ENCODE data around the gene BLACAT1.

BLACAT1 gene

GRCh38 chr1:205443585-205444299, 12.1 kb downstream of the BLACAT1 start:
- FAIRE-seq (no peak), DNase-seq (ENCODE audit: insufficient read length, low spot score) (no peak)
- TF ChIP-seq POU2F2 (IDR thresholded peaks at IDR 0.05; ENCODE audit: low read depth, low read length) (no peak), POLR2AphosphoS5 (IDR thresholded peaks at IDR 0.05; ENCODE audit: low read depth, low read length) (no peak), POLR2A (IDR thresholded peaks at IDR 0.05; ENCODE audit: low read depth, low read length) (no peak), SPI1 (IDR thresholded peaks at IDR 0.05; ENCODE audit: low read depth, low read length) (no peak), TAF1 (IDR thresholded peaks at IDR 0.05; ENCODE audit: low read depth, low read length) (no peak), PAX5 (IDR thresholded peaks at IDR 0.05; ENCODE audit: insufficient read depth, low read length, severe bottlenecking) (no peak)

GRCh38 chr1:205442051-205442725, 13.7 kb downstream of the BLACAT1 start:
- DNase-seq (ENCODE audit: insufficient read length, low spot score) (no peak), FAIRE-seq (no peak)
- TF ChIP-seq SPI1 (IDR thresholded peaks at IDR 0.05; ENCODE audit: low read depth, low read length) (no peak), POLR2A (IDR thresholded peaks at IDR 0.05; ENCODE audit: low read depth, low read length) (no peak), PAX5 (IDR thresholded peaks at IDR 0.05; ENCODE audit: insufficient read depth, low read length, severe bottlenecking) (no peak), POU2F2 (IDR thresholded peaks at IDR 0.05; ENCODE audit: low read depth, low read length) (no peak), POLR2AphosphoS5 (IDR thresholded peaks at IDR 0.05; ENCODE audit: low read depth, low read length) (no peak), TAF1 (IDR thresholded peaks at IDR 0.05; ENCODE audit: low read depth, low read length) (no peak)

GRCh38 chr1:205441716-205442050, 14.2 kb downstream of the BLACAT1 start:
- DNase-seq (ENCODE audit: insufficient read length, low spot score) = no peak
- FAIRE-seq = no peak
- TF ChIP-seq POLR2A (IDR thresholded peaks at IDR 0.05; ENCODE audit: low read depth, low read length) (no peak), PAX5 (IDR thresholded peaks at IDR 0.05; ENCODE audit: insufficient read depth, low read length, severe bottlenecking) (no peak), TAF1 (IDR thresholded peaks at IDR 0.05; ENCODE audit: low read depth, low read length) (no peak), POLR2AphosphoS5 (IDR thresholded peaks at IDR 0.05; ENCODE audit: low read depth, low read length) (no peak), POU2F2 (IDR thresholded peaks at IDR 0.05; ENCODE audit: low read depth, low read length) (no peak), SPI1 (IDR thresholded peaks at IDR 0.05; ENCODE audit: low read depth, low read length) (no peak)

- TF ChIP-seq POLR2AphosphoS5 (IDR thresholded peaks at IDR 0.05; ENCODE audit: low read depth, low read length) = no peak
- no peak for TF ChIP-seq PAX5 (IDR thresholded peaks at IDR 0.05; ENCODE audit: insufficient read depth, low read length, severe bottlenecking)
- no peak for TF ChIP-seq SPI1 (IDR thresholded peaks at IDR 0.05; ENCODE audit: low read depth, low read length)
- TF ChIP-seq POLR2A (IDR thresholded peaks at IDR 0.05; ENCODE audit: low read depth, low read length) = no peak
- TF ChIP-seq POU2F2 (IDR thresholded peaks at IDR 0.05; ENCODE audit: low read depth, low read length) = no peak
- DNase-seq (ENCODE audit: insufficient read length, low spot score) = no peak
- FAIRE-seq = no peak
Observed at GRCh38 chr1:205441318-205441633, 14.6 kb downstream of the BLACAT1 start.

GRCh38 chr1:205440476-205441317, 15.1 kb downstream of the BLACAT1 start:
- FAIRE-seq (no peak), DNase-seq (ENCODE audit: insufficient read length, low spot score) (peak; percentile 68)
- no peak for TF ChIP-seq SPI1 (IDR thresholded peaks at IDR 0.05; ENCODE audit: low read depth, low read length)
- no peak for TF ChIP-seq POU2F2 (IDR thresholded peaks at IDR 0.05; ENCODE audit: low read depth, low read length)
- no peak for TF ChIP-seq TAF1 (IDR thresholded peaks at IDR 0.05; ENCODE audit: low read depth, low read length)
- no peak for TF ChIP-seq POLR2AphosphoS5 (IDR thresholded peaks at IDR 0.05; ENCODE audit: low read depth, low read length)
- TF ChIP-seq PAX5 (IDR thresholded peaks at IDR 0.05; ENCODE audit: insufficient read depth, low read length, severe bottlenecking) = no peak

- TF ChIP-seq PAX5 (IDR thresholded peaks at IDR 0.05; ENCODE audit: insufficient read depth, low read length, severe bottlenecking) = no peak
- no peak for TF ChIP-seq SPI1 (IDR thresholded peaks at IDR 0.05; ENCODE audit: low read depth, low read length)
- no peak for TF ChIP-seq TAF1 (IDR thresholded peaks at IDR 0.05; ENCODE audit: low read depth, low read length)
- TF ChIP-seq POLR2AphosphoS5 (IDR thresholded peaks at IDR 0.05; ENCODE audit: low read depth, low read length) = no peak
- TF ChIP-seq POLR2A (IDR thresholded peaks at IDR 0.05; ENCODE audit: low read depth, low read length) = no peak
- no peak for TF ChIP-seq POU2F2 (IDR thresholded peaks at IDR 0.05; ENCODE audit: low read depth, low read length)
- DNase-seq (ENCODE audit: insufficient read length, low spot score) (no peak), FAIRE-seq (no peak)
Observed at GRCh38 chr1:205440121-205440475, 15.7 kb downstream of the BLACAT1 start.

- DNase-seq (ENCODE audit: insufficient read length, low spot score) = no peak
- no peak for TF ChIP-seq POLR2AphosphoS5 (IDR thresholded peaks at IDR 0.05; ENCODE audit: low read depth, low read length)
- TF ChIP-seq SPI1 (IDR thresholded peaks at IDR 0.05; ENCODE audit: low read depth, low read length) = no peak
- no peak for TF ChIP-seq PAX5 (IDR thresholded peaks at IDR 0.05; ENCODE audit: insufficient read depth, low read length, severe bottlenecking)
- no peak for TF ChIP-seq POU2F2 (IDR thresholded peaks at IDR 0.05; ENCODE audit: low read depth, low read length)
- no peak for TF ChIP-seq TAF1 (IDR thresholded peaks at IDR 0.05; ENCODE audit: low read depth, low read length)
- no peak for TF ChIP-seq POLR2A (IDR thresholded peaks at IDR 0.05; ENCODE audit: low read depth, low read length)
- no peak for FAIRE-seq
Observed at GRCh38 chr1:205438213-205439158, 17.4 kb downstream of the BLACAT1 start.

GRCh38 chr1:205437570-205437969, 18.3 kb downstream of the BLACAT1 start:
- TF ChIP-seq PAX5 (IDR thresholded peaks at IDR 0.05; ENCODE audit: insufficient read depth, low read length, severe bottlenecking) = no peak
- TF ChIP-seq POLR2A (IDR thresholded peaks at IDR 0.05; ENCODE audit: low read depth, low read length) = no peak
- TF ChIP-seq TAF1 (IDR thresholded peaks at IDR 0.05; ENCODE audit: low read depth, low read length) = no peak
- TF ChIP-seq POLR2AphosphoS5 (IDR thresholded peaks at IDR 0.05; ENCODE audit: low read depth, low read length) = no peak
- no peak for TF ChIP-seq SPI1 (IDR thresholded peaks at IDR 0.05; ENCODE audit: low read depth, low read length)
- no peak for TF ChIP-seq POU2F2 (IDR thresholded peaks at IDR 0.05; ENCODE audit: low read depth, low read length)
- FAIRE-seq (no peak), DNase-seq (ENCODE audit: insufficient read length, low spot score) (no peak)

Data from GM12891 (cell line).